Panc1 (cell line): ENCODE data around the gene SLCO1B3. TPM values are rescaled to one million over a fixed set of nuclear protein-coding genes. Genes with fewer than 3 reads are reported as not detected.

Experiments
- ATAC-seq: fragments of 200-7000 bp; cut with Tn5 transposase; 2 replicates; pipeline ENCODE4 v1.9.1; 2020; ENCODE audit warnings: mild to moderate bottlenecking, moderate library complexity
- BruUV-seq: library from RNA; stranded (reverse); fragments of 400-500 nt; replicated peaks from 2 replicates; lab custom pipeline; 2021; lab: Mats Ljungman, UMichigan
- CTCF ChIA-PET: fragments of 300-600 bp; sonication (Branson Sonifier 250); formaldehyde crosslinking; loops from one replicate; lab custom pipeline; 2022; ENCODE audit warnings: antibody characterized with exemption; lab: Charles Lee
- POLR2A ChIA-PET: fragments of 300-600 bp; sonication (Branson Sonifier 250); formaldehyde crosslinking; loops from one replicate; lab custom pipeline; 2022; ENCODE audit warnings: antibody characterized with exemption; lab: Charles Lee
- DNase-seq: peaks from one replicate; pipeline ENCODE4 v3.0.0-alpha.2; 2010; ENCODE audit warnings: low read depth, low spot score
- H3K27ac ChIP-seq: 2 replicates; pipeline ENCODE4 v1.5.1; 2011; ENCODE audit warnings: mild to moderate bottlenecking, low read length, inconsistent platforms
- H3K27me3 ChIP-seq: fragments of 200-500 bp; sonication (Bioruptor generic); 2 replicates; pipeline ENCODE4 v1.6.0; 2014; ENCODE audit warnings: low read length, inconsistent platforms; ENCODE audit not compliant: control insufficient read depth, insufficient read depth
- H3K36me3 ChIP-seq: fragments of 200-500 bp; sonication (Bioruptor generic); 2 replicates; pipeline ENCODE4 v1.5.1; 2014; ENCODE audit warnings: inconsistent platforms, mild to moderate bottlenecking, low read length, moderate library complexity; ENCODE audit not compliant: control insufficient read depth, insufficient read depth
- H3K4me1 ChIP-seq: 2 replicates; pipeline ENCODE4 v1.5.1; 2011; ENCODE audit warnings: inconsistent platforms, mild to moderate bottlenecking, low read length, moderate library complexity; ENCODE audit not compliant: control insufficient read depth, insufficient read depth
- H3K4me3 ChIP-seq, 2 experiments: 2 replicates each; pipeline ENCODE4 v1.5.1; 2011 to 2012; ENCODE audit warnings: low read depth in 2 of 2, low read length in 2 of 2, mild to moderate bottlenecking in 2 of 2, inconsistent platforms in 1 of 2, moderate library complexity in 1 of 2
- H3K9me3 ChIP-seq: fragments of 200-500 bp; sonication (Bioruptor generic); 2 replicates; pipeline ENCODE4 v1.5.1; 2014; ENCODE audit warnings: low read depth, mild to moderate bottlenecking, inconsistent platforms, low read length, moderate library complexity; ENCODE audit not compliant: control insufficient read depth, insufficient read depth
- POLR2AphosphoS5 ChIP-seq: IDR thresholded peaks from 2 replicates; pipeline ENCODE4 v1.6.1; 2012; ENCODE audit warnings: mild to moderate bottlenecking, low read depth, low read length, moderate library complexity
- SIN3A ChIP-seq: IDR thresholded peaks from 2 replicates; pipeline ENCODE4 v1.6.1; 2012; ENCODE audit warnings: low read depth, mild to moderate bottlenecking, low read length, moderate library complexity, borderline replicate concordance; ENCODE audit not compliant: insufficient read depth
- TCF7L2 ChIP-seq: IDR thresholded peaks from 2 replicates; pipeline ENCODE4 v1.6.1; 2011; ENCODE audit warnings: mild to moderate bottlenecking, low read depth, low read length, inconsistent platforms
- in situ Hi-C: cut with HindIII; loops from 2 replicates; pipeline ENCODE4 v1.10.0; 2016; ENCODE audit warnings: low sequenced_read_pairs, low pct_unique_long_range_greater_than_20kb
- intact Hi-C: fragments of 100-400 bp; cut with micrococcal nuclease; formaldehyde crosslinking; loops from one replicate; pipeline ENCODE4 v1.10.0; 2022; ENCODE audit not compliant: unreplicated experiment
- total RNA-seq: library from RNA; stranded (reverse); gene quantifications from one replicate; pipeline ENCODE4 v1.2.1, GENCODE V29; 2021; ENCODE audit not compliant: unreplicated experiment
- TF ChIP-seq, protein P1 (sequence below): fragments of 450-650 bp; IDR thresholded peaks from 2 replicates; pipeline ENCODE4 v1.5.1; 2017; ENCODE audit warnings: mild to moderate bottlenecking
- TF ChIP-seq, protein P2 (sequence below), 2 experiments: IDR thresholded peaks; 2 replicates each; pipeline ENCODE4 v1.6.1; 2011 to 2012; ENCODE audit warnings: low read depth in 2 of 2, control low read depth in 1 of 2, low read length in 1 of 2, mild to moderate bottlenecking in 1 of 2, moderate library complexity in 1 of 2; ENCODE audit not compliant: insufficient read depth in 1 of 2

SLCO1B3 gene
- total RNA-seq, 1 experiment from 2014 or later, result 0.85 TPM

DNA sequence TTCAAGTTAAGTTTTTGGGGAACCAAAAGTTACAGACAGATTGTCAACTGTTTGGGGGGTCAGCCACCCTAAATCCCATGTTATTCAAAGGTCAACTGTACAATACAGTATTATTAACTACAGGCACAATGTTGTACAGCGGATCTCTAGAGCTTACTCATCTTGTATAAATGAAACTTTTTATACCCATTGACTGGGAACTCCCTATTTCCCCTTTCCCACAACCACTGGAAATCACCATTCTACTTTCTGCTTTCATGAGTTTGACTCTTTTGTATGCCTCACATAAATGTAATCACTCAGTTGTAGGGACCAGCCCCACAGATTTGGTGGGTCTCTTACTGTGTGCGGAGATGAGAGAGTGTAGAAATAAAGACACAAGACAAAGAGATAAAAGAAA, 57.8 kb downstream of the SLCO1B3 start:
- no peak overlapping the region for H3K27ac ChIP-seq
- H3K27me3 ChIP-seq, result no peaks in the 10 kb centered on the region
- no TSS peak for BruUV-seq
- intact Hi-C loops, result no loop called here
- H3K4me3 ChIP-seq, result no peak overlapping the region
- ChIA-PET CTCF (no interaction called here), POLR2A (no interaction called here)
- DNase-seq (no peak), ATAC-seq (no peak)
- in situ Hi-C loops, result no loop called here
- no peaks in the 10 kb centered on the region for H3K36me3 ChIP-seq
- no peaks in the 10 kb centered on the region for H3K4me1 ChIP-seq
- TF ChIP-seq TCF7L2, result no peak
- TF ChIP-seq, protein P1, sequence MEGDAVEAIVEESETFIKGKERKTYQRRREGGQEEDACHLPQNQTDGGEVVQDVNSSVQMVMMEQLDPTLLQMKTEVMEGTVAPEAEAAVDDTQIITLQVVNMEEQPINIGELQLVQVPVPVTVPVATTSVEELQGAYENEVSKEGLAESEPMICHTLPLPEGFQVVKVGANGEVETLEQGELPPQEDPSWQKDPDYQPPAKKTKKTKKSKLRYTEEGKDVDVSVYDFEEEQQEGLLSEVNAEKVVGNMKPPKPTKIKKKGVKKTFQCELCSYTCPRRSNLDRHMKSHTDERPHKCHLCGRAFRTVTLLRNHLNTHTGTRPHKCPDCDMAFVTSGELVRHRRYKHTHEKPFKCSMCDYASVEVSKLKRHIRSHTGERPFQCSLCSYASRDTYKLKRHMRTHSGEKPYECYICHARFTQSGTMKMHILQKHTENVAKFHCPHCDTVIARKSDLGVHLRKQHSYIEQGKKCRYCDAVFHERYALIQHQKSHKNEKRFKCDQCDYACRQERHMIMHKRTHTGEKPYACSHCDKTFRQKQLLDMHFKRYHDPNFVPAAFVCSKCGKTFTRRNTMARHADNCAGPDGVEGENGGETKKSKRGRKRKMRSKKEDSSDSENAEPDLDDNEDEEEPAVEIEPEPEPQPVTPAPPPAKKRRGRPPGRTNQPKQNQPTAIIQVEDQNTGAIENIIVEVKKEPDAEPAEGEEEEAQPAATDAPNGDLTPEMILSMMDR, result no peak
- no peak for TF ChIP-seq SIN3A
- TF ChIP-seq POLR2AphosphoS5, result no peak
- TF ChIP-seq, protein P2, sequence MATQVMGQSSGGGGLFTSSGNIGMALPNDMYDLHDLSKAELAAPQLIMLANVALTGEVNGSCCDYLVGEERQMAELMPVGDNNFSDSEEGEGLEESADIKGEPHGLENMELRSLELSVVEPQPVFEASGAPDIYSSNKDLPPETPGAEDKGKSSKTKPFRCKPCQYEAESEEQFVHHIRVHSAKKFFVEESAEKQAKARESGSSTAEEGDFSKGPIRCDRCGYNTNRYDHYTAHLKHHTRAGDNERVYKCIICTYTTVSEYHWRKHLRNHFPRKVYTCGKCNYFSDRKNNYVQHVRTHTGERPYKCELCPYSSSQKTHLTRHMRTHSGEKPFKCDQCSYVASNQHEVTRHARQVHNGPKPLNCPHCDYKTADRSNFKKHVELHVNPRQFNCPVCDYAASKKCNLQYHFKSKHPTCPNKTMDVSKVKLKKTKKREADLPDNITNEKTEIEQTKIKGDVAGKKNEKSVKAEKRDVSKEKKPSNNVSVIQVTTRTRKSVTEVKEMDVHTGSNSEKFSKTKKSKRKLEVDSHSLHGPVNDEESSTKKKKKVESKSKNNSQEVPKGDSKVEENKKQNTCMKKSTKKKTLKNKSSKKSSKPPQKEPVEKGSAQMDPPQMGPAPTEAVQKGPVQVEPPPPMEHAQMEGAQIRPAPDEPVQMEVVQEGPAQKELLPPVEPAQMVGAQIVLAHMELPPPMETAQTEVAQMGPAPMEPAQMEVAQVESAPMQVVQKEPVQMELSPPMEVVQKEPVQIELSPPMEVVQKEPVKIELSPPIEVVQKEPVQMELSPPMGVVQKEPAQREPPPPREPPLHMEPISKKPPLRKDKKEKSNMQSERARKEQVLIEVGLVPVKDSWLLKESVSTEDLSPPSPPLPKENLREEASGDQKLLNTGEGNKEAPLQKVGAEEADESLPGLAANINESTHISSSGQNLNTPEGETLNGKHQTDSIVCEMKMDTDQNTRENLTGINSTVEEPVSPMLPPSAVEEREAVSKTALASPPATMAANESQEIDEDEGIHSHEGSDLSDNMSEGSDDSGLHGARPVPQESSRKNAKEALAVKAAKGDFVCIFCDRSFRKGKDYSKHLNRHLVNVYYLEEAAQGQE (IDR thresholded peaks at IDR 0.05; ENCODE audit: insufficient read depth in 1 of 2, low read depth in 2 of 2, low read length in 1 of 2), result no peak
- no peaks in the 10 kb centered on the region for H3K9me3 ChIP-seq

DNA sequence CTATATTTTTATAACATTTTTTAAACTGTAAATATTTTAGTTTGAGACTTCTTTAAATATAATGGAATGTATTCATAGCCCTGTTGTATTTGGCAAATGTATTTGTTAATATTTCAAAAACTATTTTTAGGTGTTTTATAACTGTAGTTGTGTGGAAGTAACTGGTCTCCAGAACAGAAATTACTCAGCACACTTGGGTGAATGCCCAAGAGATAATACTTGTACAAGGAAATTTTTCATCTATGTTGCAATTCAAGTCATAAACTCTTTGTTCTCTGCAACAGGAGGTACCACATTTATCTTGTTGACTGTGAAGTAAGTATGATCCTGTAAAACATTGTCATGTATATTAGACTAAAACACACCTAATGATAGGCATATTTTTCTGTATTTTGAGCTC, 72.8 kb downstream of the SLCO1B3 start:
- H3K36me3 ChIP-seq, result no peaks in the 10 kb centered on the region
- DNase-seq (no peak), ATAC-seq (no peak)
- H3K4me1 ChIP-seq, result no peaks in the 10 kb centered on the region
- no peak overlapping the region for H3K27ac ChIP-seq
- no peaks in the 10 kb centered on the region for H3K27me3 ChIP-seq
- POLR2A ChIA-PET, result no interaction called here
- no peak overlapping the region for H3K4me3 ChIP-seq
- BruUV-seq, result no TSS peak
- in situ Hi-C loops (no loop called here), intact Hi-C loops (no loop called here)
- no peak for TF ChIP-seq POLR2AphosphoS5
- TF ChIP-seq, protein P2 (IDR thresholded peaks at IDR 0.05; ENCODE audit: insufficient read depth in 1 of 2, low read depth in 2 of 2, low read length in 1 of 2), result no peak
- TF ChIP-seq, protein P1, result no peak
- no peak for TF ChIP-seq SIN3A
- TF ChIP-seq TCF7L2, result no peak
- CTCF ChIA-PET, result no interaction called here
- H3K9me3 ChIP-seq, result no peaks in the 10 kb centered on the region; the same call in 1 of the 2 replicates
